HG03565 (cell line): Measurements from ENCODE around the gene DLK2.
A peak's percentile ranks its signal among the peaks of the same experiment; 100 is the strongest.
"Not testable (repeated sequence)": the region's sequence is repeated elsewhere in the genome, so short reads cannot be mapped to it uniquely, and the experiment has no call there.

ENCODE experiments used
- ATAC-seq: cut with Tn5 transposase; IDR thresholded peaks from one replicate; pipeline ENCODE4 v1.9.1; 2021; ENCODE audit warnings: mild to moderate bottlenecking, moderate library complexity; ENCODE audit not compliant: unreplicated experiment

The DLK2 gene

GRCh38 chr6:43488667-43489276, 33.4 kb upstream of the DLK2 start:
- ATAC-seq: no peak

- ATAC-seq: no peak
These were observed 26.4 kb upstream of the DLK2 start for GRCh38 chr6:43481591-43482236.

GRCh38 chr6:43481075-43481474, 25.7 kb upstream of the DLK2 start:
- ATAC-seq: no peak

- ATAC-seq: no peak
These were observed 22.6 kb upstream of the DLK2 start for GRCh38 chr6:43478008-43478372.

- ATAC-seq: peak; percentile 84
These were observed 22.1 kb upstream of the DLK2 start, which contains the start of gene TJAP1 for GRCh38 chr6:43477235-43478007. TSS of gene TJAP1 (plus strand) at chr6:43477570. CDS start at chr6:43499002, 21,432 bp downstream.

GRCh38 chr6:43476746-43477145, 21.4 kb upstream of the DLK2 start:
- ATAC-seq: no peak

GRCh38 chr6:43475516-43475915, 20.2 kb upstream of the DLK2 start:
- no peak for ATAC-seq

GRCh38 chr6:43472515-43472914, 17.2 kb upstream of the DLK2 start:
- no peak for ATAC-seq

- no peak for ATAC-seq
These were observed 16.1 kb upstream of the DLK2 start for GRCh38 chr6:43471399-43471798.

GRCh38 chr6:43469947-43470346, 14.6 kb upstream of the DLK2 start:
- ATAC-seq: no peak

GRCh38 chr6:43468748-43469681, 13.7 kb upstream of the DLK2 start:
- no peak for ATAC-seq

GRCh38 chr6:43468240-43468639, 12.9 kb upstream of the DLK2 start:
- no peak for ATAC-seq

- ATAC-seq: no peak
These were observed 12.4 kb upstream of the DLK2 start for GRCh38 chr6:43467752-43468151.

GRCh38 chr6:43467265-43467664, 11.9 kb upstream of the DLK2 start:
- ATAC-seq: not testable (repeated sequence)

GRCh38 chr6:43465948-43466347, 10.6 kb upstream of the DLK2 start:
- ATAC-seq: no peak

- no peak for ATAC-seq
These were observed 9.0 kb upstream of the DLK2 start for GRCh38 chr6:43464337-43464736.

GRCh38 chr6:43461936-43462335, 6.6 kb upstream of the DLK2 start:
- ATAC-seq: no peak

- ATAC-seq: no peak
These were observed 4.7 kb upstream of the DLK2 start for GRCh38 chr6:43460032-43460431.

- no peak for ATAC-seq
These were observed 4.2 kb upstream of the DLK2 start for GRCh38 chr6:43459535-43459934.

- not testable (repeated sequence) for ATAC-seq
These were observed 2.8 kb upstream of the DLK2 start for GRCh38 chr6:43458154-43458553.

- ATAC-seq: no peak
These were observed 2.3 kb upstream of the DLK2 start for GRCh38 chr6:43457643-43458042.
